GM23248 (cell line): ENCODE data around the gene TIMM50. TPM values are rescaled to one million over a fixed set of nuclear protein-coding genes. Genes with fewer than 3 reads are reported as not detected.

ENCODE experiments used
- DNase-seq: peaks from one replicate; pipeline ENCODE4 v3.0.0-alpha.2; 2015
- H2AFZ ChIP-seq: fragments of 200-600 bp; sonication (generic); 2 replicates; pipeline ENCODE4 v1.6.1; 2016; ENCODE audit warnings: antibody characterized with exemption
- H3F3A ChIP-seq: fragments of 200-600 bp; sonication (generic); 2 replicates; pipeline ENCODE4 v1.6.1; 2016; ENCODE audit warnings: mild to moderate bottlenecking, antibody characterized with exemption, mixed run types; ENCODE audit not compliant: insufficient read depth
- H3K27ac ChIP-seq: fragments of 200-600 bp; sonication (generic); 2 replicates; pipeline ENCODE4 v1.5.1; 2016; ENCODE audit warnings: mild to moderate bottlenecking
- H3K27me3 ChIP-seq: fragments of 200-600 bp; sonication (generic); replicated peaks from 2 replicates; pipeline ENCODE4 v1.6.1; 2016; ENCODE audit warnings: mild to moderate bottlenecking; ENCODE audit not compliant: insufficient read depth
- H3K36me3 ChIP-seq: fragments of 200-600 bp; sonication (generic); 2 replicates; pipeline ENCODE4 v1.6.1; 2016; ENCODE audit warnings: low read depth, mild to moderate bottlenecking
- H3K4me1 ChIP-seq: fragments of 200-600 bp; sonication (generic); 2 replicates; pipeline ENCODE4 v1.6.1; 2016; ENCODE audit warnings: mild to moderate bottlenecking; ENCODE audit not compliant: insufficient read depth
- H3K4me2 ChIP-seq: fragments of 200-600 bp; sonication (generic); one replicate; pipeline ENCODE4 v1.6.1; 2016; ENCODE audit warnings: mild to moderate bottlenecking; ENCODE audit not compliant: unreplicated experiment
- H3K4me3 ChIP-seq: fragments of 200-600 bp; sonication (generic); 2 replicates; pipeline ENCODE4 v1.5.1; 2016; ENCODE audit warnings: mild to moderate bottlenecking
- H3K79me2 ChIP-seq: fragments of 200-600 bp; sonication (generic); 2 replicates; pipeline ENCODE4 v1.6.1; 2016; ENCODE audit warnings: mild to moderate bottlenecking; ENCODE audit not compliant: insufficient read depth
- H3K9ac ChIP-seq: fragments of 200-600 bp; sonication (generic); 2 replicates; pipeline ENCODE4 v1.6.1; 2016; ENCODE audit warnings: mild to moderate bottlenecking
- H3K9me2 ChIP-seq: fragments of 200-600 bp; sonication (generic); 2 replicates; pipeline ENCODE4 v1.6.1; 2016; ENCODE audit warnings: mixed run types, mild to moderate bottlenecking, moderate library complexity; ENCODE audit not compliant: insufficient read depth
- H3K9me3 ChIP-seq: fragments of 200-600 bp; sonication (generic); one replicate; pipeline ENCODE4 v1.6.1; 2017; ENCODE audit warnings: low read depth
- H4K20me1 ChIP-seq: fragments of 200-600 bp; sonication (generic); 2 replicates; pipeline ENCODE4 v1.6.0; 2016; ENCODE audit not compliant: insufficient read depth
- EZH2 ChIP-seq: fragments of 200-600 bp; sonication (generic); IDR thresholded peaks from 2 replicates; pipeline ENCODE4 v1.6.1; 2018; ENCODE audit warnings: antibody characterized with exemption, mild to moderate bottlenecking; ENCODE audit not compliant: insufficient read depth, poor library complexity, severe bottlenecking
- EZH2phosphoT487 ChIP-seq: fragments of 200-600 bp; sonication (generic); IDR thresholded peaks from 2 replicates; pipeline ENCODE4 v1.6.1; 2018; ENCODE audit warnings: antibody characterized with exemption, moderate library complexity, mild to moderate bottlenecking, low read depth; ENCODE audit not compliant: insufficient read depth
- WGBS, 2 experiments: methylation state at CpG; one replicate each; pipeline ENCODE4 v1.1.6; 2015 to 2017; ENCODE audit warnings: low lambda C conversion rate in 2 of 2, low coverage in 1 of 2; ENCODE audit errors: missing lambda C conversion rate in 2 of 2; 5-methylcytosine and 5-hydroxymethylcytosine counted together
- in situ Hi-C: fragments of 300-500 bp; cut with MboI; formaldehyde crosslinking; loops from 2 replicates; pipeline ENCODE4 v1.15.0; 2020
- polyA plus RNA-seq: library from polyadenylated mRNA; unstranded; fragments of >200 nt; fragmentation: Nextera tagmentation; extraction: Ambion mirVana; gene quantifications from 2 replicates; pipeline ENCODE4 v1.2.1, GENCODE V29; 2016
- total RNA-seq: library from RNA; depleted of rRNA; stranded (reverse); fragments of >200 nt; shearing (Covaris generic); gene quantifications from 2 replicates; pipeline ENCODE4 v1.2.3, GENCODE V29; 2014

Gene TIMM50
- total and polyA plus RNA-seq, 2 experiments from 2014 or later: 66.7 to 82.0 TPM

DNA sequence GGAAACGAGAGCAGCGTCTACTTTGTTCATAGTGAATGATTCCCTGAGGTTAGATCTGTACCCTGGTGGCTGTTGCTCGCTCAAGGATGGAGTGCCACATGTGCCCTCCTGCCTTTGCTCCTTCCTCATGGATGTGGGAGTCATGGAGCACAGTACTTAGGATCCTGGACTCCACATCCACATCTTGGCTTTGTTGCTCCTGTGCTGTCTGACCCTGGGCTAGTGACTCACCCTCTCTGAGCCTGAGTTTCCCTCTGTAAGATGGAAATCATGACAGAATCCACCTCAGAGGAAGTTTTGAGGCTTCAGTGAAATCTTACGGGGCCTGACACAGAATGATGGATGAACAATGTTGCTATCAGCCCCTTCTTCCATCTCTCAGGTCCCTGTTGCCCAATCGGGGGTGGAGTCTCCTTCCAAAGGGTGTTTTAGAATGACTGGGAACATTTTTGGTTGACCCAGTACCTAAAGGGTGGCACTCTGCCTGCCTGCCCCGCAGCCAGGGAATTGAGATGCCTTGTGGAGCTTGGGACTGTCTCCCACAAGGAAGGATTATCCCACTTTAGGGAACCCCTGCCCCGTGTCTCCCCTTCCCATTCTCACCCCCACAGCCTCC lies 9.8 kb upstream of the TIMM50 start:
- 53 to 58% methylated on average over 7 of the region's 7 CpGs for WGBS, 2 experiments
- Histone ChIP-seq H2AFZ (no peak overlapping the region), H4K20me1 (no peaks in the 10 kb centered on the region), H3K79me2 (peaks cover under 1% of the 10 kb centered on the region; the same call in 1 of the 2 replicates), H3K4me2 (no peak overlapping the region), H3K4me3 (no peak overlapping the region), H3F3A (no peaks in the 10 kb centered on the region; the same call in 1 of the 2 replicates), H3K27me3 (no peaks in the 10 kb centered on the region), H3K4me1 (no peaks in the 10 kb centered on the region), H3K9me2 (no peaks in the 10 kb centered on the region), H3K36me3 (peaks cover 15% of the 10 kb centered on the region), H3K27ac (no peak overlapping the region), H3K9me3 (no peaks in the 10 kb centered on the region), H3K9ac (peak overlapping the region; percentile 36; the same call in 1 of the 2 replicates)
- TF ChIP-seq EZH2 (no peak), EZH2phosphoT487 (no peak)
- peak; percentile 51 for DNase-seq
- in situ Hi-C loops: no loop called here

GRCh38 chr19:39471756-39472536 lies 8.7 kb upstream of the TIMM50 start:
- Histone ChIP-seq H3K4me2 (no peak overlapping the region), H3K27me3 (no peaks in the 10 kb centered on the region), H3K4me1 (no peaks in the 10 kb centered on the region), H3K27ac (no peak overlapping the region), H3K36me3 (peaks cover 20% of the 10 kb centered on the region), H3F3A (peaks cover 4% of the 10 kb centered on the region; the same call in 1 of the 2 replicates), H4K20me1 (no peaks in the 10 kb centered on the region), H3K79me2 (no peaks in the 10 kb centered on the region), H3K9ac (no peak overlapping the region), H3K9me3 (no peaks in the 10 kb centered on the region), H3K4me3 (no peak overlapping the region), H3K9me2 (no peaks in the 10 kb centered on the region), H2AFZ (no peak overlapping the region)
- TF ChIP-seq EZH2 (no peak), EZH2phosphoT487 (no peak)
- DNase-seq: no peak
- 86 to 89% methylated on average over 8 of the region's 8 CpGs for WGBS, 2 experiments
- in situ Hi-C loops: no loop called here

DNA sequence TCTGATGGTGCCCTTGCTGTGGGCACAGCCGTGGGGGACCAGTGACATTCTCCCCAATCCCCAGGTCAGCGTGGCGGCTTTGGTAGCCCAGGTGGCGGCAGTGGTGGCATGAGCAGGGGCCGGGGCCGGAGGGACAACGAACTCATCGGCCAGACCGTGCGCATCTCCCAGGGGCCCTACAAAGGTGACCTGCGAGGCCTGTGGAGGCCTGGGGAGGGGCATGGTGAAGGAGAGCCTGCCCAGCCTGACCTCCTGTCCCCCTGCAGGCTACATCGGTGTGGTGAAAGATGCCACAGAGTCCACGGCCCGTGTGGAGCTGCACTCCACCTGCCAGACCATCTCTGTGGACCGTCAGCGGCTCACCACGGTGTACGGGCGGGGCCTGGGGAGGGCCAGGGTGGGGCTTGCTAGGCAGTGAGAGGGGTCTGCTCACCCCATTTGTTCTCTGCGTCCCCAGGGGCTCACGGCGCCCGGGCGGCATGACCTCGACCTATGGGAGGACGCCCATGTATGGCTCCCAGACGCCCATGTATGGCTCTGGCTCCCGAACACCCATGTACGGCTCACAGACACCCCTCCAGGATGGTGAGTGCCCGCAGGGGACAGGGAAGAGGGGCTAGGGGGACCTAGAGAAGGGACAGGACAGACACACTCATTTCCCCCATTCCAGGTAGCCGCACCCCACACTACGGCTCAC lies 7.7 kb upstream of the TIMM50 start:
- no peaks in the 10 kb centered on the region for H3K79me2 ChIP-seq
- no peaks in the 10 kb centered on the region for H4K20me1 ChIP-seq
- H3F3A ChIP-seq: peaks cover 6% of the 10 kb centered on the region; the same call in 1 of the 2 replicates
- peaks cover 20% of the 10 kb centered on the region for H3K36me3 ChIP-seq
- no peaks in the 10 kb centered on the region for H3K27me3 ChIP-seq
- 92% methylated on average over 23 to 32 of the region's 32 CpGs for WGBS, 2 experiments
- H3K9ac ChIP-seq: no peak overlapping the region
- H3K4me2 ChIP-seq: no peak overlapping the region
- TF ChIP-seq EZH2 (no peak), EZH2phosphoT487 (no peak)
- H3K27ac ChIP-seq: no peak overlapping the region
- no peaks in the 10 kb centered on the region for H3K4me1 ChIP-seq
- DNase-seq: no peak
- no peaks in the 10 kb centered on the region for H3K9me2 ChIP-seq
- H3K9me3 ChIP-seq: no peaks in the 10 kb centered on the region
- H3K4me3 ChIP-seq: no peak overlapping the region
- H2AFZ ChIP-seq: no peak overlapping the region
- in situ Hi-C loops: no loop called here

GRCh38 chr19:39473443-39473960 lies 7.1 kb upstream of the TIMM50 start:
- H3K36me3 ChIP-seq: peaks cover 20% of the 10 kb centered on the region
- 84 to 87% methylated on average over 11 of the region's 11 CpGs for WGBS, 2 experiments
- no peaks in the 10 kb centered on the region for H4K20me1 ChIP-seq

More at GRCh38 chr19:39473443-39473960, 7.1 kb upstream of the TIMM50 start:
- Histone ChIP-seq H3K27ac (no peak overlapping the region), H3K9ac (no peak overlapping the region), H3K79me2 (no peaks in the 10 kb centered on the region), H3K4me3 (no peak overlapping the region), H2AFZ (no peak overlapping the region), H3K9me3 (no peaks in the 10 kb centered on the region), H3K4me2 (no peak overlapping the region), H3K9me2 (no peaks in the 10 kb centered on the region), H3F3A (peaks cover 8% of the 10 kb centered on the region), H3K27me3 (no peaks in the 10 kb centered on the region), H3K4me1 (no peaks in the 10 kb centered on the region)
- TF ChIP-seq EZH2: no peak
- in situ Hi-C loops: no loop called here
- DNase-seq: no peak
